MM.1S (cell line): Measurements from ENCODE around the gene TBX2.

ENCODE experiments used
- DNase-seq: peaks from one replicate; pipeline ENCODE4 v3.0.0-alpha.2; 2015
- H2AFZ ChIP-seq: fragments of 300-600 bp; sonication (generic); 2 replicates; pipeline ENCODE4 v1.6.0; 2016; ENCODE audit warnings: antibody characterized with exemption, low read length
- H3F3A ChIP-seq: fragments of 300-600 bp; sonication (generic); 2 replicates; pipeline ENCODE4 v1.6.1; 2016; ENCODE audit warnings: mild to moderate bottlenecking, antibody characterized with exemption, low read length, moderate library complexity, mixed read lengths; ENCODE audit not compliant: insufficient read depth
- H3K27ac ChIP-seq: fragments of 300-600 bp; sonication (generic); 2 replicates; pipeline ENCODE4 v1.5.1; 2016; ENCODE audit warnings: mild to moderate bottlenecking, low read length
- H3K27me3 ChIP-seq: fragments of 300-600 bp; sonication (generic); replicated peaks from 2 replicates; pipeline ENCODE4 v1.6.0; 2016; ENCODE audit warnings: low read length; ENCODE audit not compliant: insufficient read depth
- H3K36me3 ChIP-seq: fragments of 300-600 bp; sonication (generic); replicated peaks from 2 replicates; pipeline ENCODE4 v1.6.1; 2016; ENCODE audit warnings: mild to moderate bottlenecking, low read length, mixed read lengths; ENCODE audit not compliant: insufficient read depth
- H3K4me1 ChIP-seq: fragments of 300-600 bp; sonication (generic); 2 replicates; pipeline ENCODE4 v1.6.1; 2016; ENCODE audit warnings: low read length, mixed read lengths
- H3K4me2 ChIP-seq: fragments of 300-600 bp; sonication (generic); 2 replicates; pipeline ENCODE4 v1.6.0; 2016; ENCODE audit warnings: low read depth, low read length
- H3K4me3 ChIP-seq: fragments of 300-600 bp; sonication (generic); 2 replicates; pipeline ENCODE4 v1.5.1; 2016; ENCODE audit warnings: low read length, mixed read lengths
- H3K79me2 ChIP-seq: fragments of 300-600 bp; sonication (generic); 2 replicates; pipeline ENCODE4 v1.6.1; 2016; ENCODE audit warnings: mixed run types, low read length, mixed read lengths
- H3K9ac ChIP-seq: fragments of 300-600 bp; sonication (generic); 2 replicates; pipeline ENCODE4 v1.6.1; 2016; ENCODE audit warnings: low read length, mixed read lengths
- H3K9me2 ChIP-seq: fragments of 300-600 bp; sonication (generic); replicated peaks from 2 replicates; pipeline ENCODE4 v1.6.1; 2016; ENCODE audit warnings: mild to moderate bottlenecking, low read length, mixed read lengths; ENCODE audit not compliant: insufficient read depth
- H3K9me3 ChIP-seq: fragments of 300-600 bp; sonication (generic); replicated peaks from 2 replicates; pipeline ENCODE4 v1.6.1; 2016; ENCODE audit warnings: mild to moderate bottlenecking, low read length, mixed read lengths; ENCODE audit not compliant: insufficient read depth
- H4K20me1 ChIP-seq: fragments of 300-600 bp; sonication (generic); 2 replicates; pipeline ENCODE4 v1.6.1; 2016; ENCODE audit warnings: mild to moderate bottlenecking, low read length, moderate library complexity, mixed read lengths; ENCODE audit not compliant: insufficient read depth
- EZH2 ChIP-seq: fragments of 300-600 bp; sonication (generic); optimal IDR thresholded peaks from 2 replicates; pipeline ENCODE3; 2017; ENCODE audit warnings: low read depth, mild to moderate bottlenecking, antibody characterized with exemption, low read length, mixed read lengths
- EZH2phosphoT487 ChIP-seq: fragments of 300-600 bp; sonication (generic); IDR thresholded peaks from 2 replicates; pipeline ENCODE4 v1.6.1; 2018; ENCODE audit warnings: antibody characterized with exemption, low read length
- TF ChIP-seq, protein P1 (sequence below): fragments of 300-600 bp; sonication (generic); IDR thresholded peaks from 2 replicates; pipeline ENCODE4 v1.5.1; 2016; ENCODE audit warnings: antibody characterized with exemption, low read length, mixed read lengths

The TBX2 gene

DNA sequence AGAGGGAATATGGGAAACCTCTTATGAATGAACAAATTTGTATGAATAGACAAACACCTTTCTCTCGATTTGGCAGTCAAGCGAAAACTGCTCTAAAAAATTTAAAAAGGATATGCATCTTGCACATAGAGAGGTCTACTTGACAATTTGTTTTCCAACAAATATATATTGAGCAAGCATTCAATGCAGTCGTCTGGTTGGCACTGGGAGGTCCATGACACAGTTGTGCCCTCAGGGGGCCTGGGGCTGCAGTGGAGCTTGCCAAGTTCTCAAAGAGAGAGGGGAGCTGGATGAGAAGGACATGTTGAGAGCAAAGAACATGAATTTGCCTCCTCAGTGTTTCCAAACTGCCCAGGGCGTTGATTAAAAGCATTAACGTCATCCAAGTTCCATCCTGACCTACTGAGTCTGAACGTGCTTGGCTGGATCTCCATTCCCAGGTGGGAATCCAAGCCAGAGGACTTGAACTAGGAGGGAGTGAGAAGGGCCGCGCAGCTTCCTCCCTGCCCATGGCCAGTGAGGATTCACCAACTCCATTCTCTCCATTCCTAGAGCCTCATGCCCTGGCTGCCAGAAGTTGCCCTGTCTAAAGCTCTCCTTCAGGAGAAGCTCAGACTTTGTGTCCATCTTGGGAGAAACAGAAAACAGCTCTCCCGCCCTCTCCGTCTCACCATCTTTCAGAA is 24.5 kb downstream of the TBX2 start:
- Histone ChIP-seq H3K4me1 (no peaks in the 10 kb centered on the region), H3K4me2 (no peak overlapping the region), H3K9ac (no peak overlapping the region), H3F3A (no peaks in the 10 kb centered on the region), H3K4me3 (no peak overlapping the region), H3K9me3 (no peaks in the 10 kb centered on the region), H2AFZ (no peak overlapping the region), H3K27ac (no peak overlapping the region), H4K20me1 (no peaks in the 10 kb centered on the region), H3K27me3 (no peaks in the 10 kb centered on the region), H3K36me3 (no peaks in the 10 kb centered on the region), H3K79me2 (no peaks in the 10 kb centered on the region), H3K9me2 (no peaks in the 10 kb centered on the region)
- TF ChIP-seq, protein P1, sequence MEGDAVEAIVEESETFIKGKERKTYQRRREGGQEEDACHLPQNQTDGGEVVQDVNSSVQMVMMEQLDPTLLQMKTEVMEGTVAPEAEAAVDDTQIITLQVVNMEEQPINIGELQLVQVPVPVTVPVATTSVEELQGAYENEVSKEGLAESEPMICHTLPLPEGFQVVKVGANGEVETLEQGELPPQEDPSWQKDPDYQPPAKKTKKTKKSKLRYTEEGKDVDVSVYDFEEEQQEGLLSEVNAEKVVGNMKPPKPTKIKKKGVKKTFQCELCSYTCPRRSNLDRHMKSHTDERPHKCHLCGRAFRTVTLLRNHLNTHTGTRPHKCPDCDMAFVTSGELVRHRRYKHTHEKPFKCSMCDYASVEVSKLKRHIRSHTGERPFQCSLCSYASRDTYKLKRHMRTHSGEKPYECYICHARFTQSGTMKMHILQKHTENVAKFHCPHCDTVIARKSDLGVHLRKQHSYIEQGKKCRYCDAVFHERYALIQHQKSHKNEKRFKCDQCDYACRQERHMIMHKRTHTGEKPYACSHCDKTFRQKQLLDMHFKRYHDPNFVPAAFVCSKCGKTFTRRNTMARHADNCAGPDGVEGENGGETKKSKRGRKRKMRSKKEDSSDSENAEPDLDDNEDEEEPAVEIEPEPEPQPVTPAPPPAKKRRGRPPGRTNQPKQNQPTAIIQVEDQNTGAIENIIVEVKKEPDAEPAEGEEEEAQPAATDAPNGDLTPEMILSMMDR, result no peak
- TF ChIP-seq EZH2phosphoT487 (no peak), EZH2 (no peak)
- DNase-seq, result no peak

GRCh38 chr17:61425682-61426481 is 26.2 kb downstream of the TBX2 start:
- TF ChIP-seq EZH2 (no peak), EZH2phosphoT487 (no peak)
- TF ChIP-seq, protein P1, result no peak
- Histone ChIP-seq H3K79me2 (no peaks in the 10 kb centered on the region), H4K20me1 (no peaks in the 10 kb centered on the region), H3K9me2 (no peaks in the 10 kb centered on the region), H3K36me3 (no peaks in the 10 kb centered on the region), H3K4me3 (no peak overlapping the region), H3K9me3 (no peaks in the 10 kb centered on the region), H3K4me1 (no peaks in the 10 kb centered on the region), H3K9ac (no peak overlapping the region), H2AFZ (no peak overlapping the region), H3K4me2 (no peak overlapping the region), H3K27me3 (no peaks in the 10 kb centered on the region), H3F3A (no peaks in the 10 kb centered on the region), H3K27ac (no peak overlapping the region)
- no peak for DNase-seq

DNA sequence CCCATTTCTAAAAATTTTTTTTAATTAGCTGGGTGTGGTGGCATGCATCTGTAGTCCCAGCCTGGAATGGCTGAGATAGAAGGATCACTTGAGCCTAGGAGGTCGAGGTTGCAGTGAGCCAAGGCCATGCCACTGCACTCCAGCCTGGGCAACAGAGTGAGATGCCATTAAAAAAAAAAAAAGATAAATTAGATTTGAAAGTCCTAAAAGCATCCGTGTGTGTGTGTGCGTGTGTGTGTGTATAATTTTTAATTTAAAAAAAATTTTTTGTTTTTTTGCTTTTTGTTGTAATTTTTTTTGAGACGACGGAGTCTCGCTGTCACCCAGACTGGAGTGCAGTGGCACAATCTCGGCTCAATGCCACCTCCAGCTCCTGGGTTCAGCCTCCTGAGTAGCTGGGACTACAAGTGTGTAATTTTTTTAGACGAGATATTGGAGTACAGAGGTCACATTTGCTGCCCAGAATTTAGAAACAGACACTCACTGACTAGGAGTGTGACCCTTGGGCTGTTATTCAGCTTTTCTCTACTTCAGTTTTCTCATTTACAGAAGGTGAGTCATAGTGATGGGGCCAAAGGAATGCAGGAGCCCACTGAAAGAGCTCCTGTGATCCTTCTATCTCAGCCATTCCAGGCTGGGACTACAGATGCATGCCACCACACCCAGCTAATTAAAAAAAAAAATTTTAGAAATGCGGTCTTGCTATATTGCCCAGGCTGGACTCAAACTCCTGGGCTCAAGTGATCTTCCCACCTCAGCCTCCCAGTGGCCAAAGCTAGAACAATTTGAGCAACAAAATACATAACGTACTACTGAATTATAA is 27.1 kb downstream of the TBX2 start:
- Histone ChIP-seq H3K9me2 (no peaks in the 10 kb centered on the region), H3K79me2 (no peaks in the 10 kb centered on the region), H3K4me1 (no peaks in the 10 kb centered on the region), H3K36me3 (no peaks in the 10 kb centered on the region), H3F3A (no peaks in the 10 kb centered on the region), H4K20me1 (no peaks in the 10 kb centered on the region), H3K27ac (no peak overlapping the region), H3K4me3 (no peak overlapping the region), H3K4me2 (no peak overlapping the region), H3K27me3 (no peaks in the 10 kb centered on the region), H3K9me3 (no peaks in the 10 kb centered on the region), H2AFZ (no peak overlapping the region), H3K9ac (no peak overlapping the region)
- TF ChIP-seq EZH2 (no peak), EZH2phosphoT487 (no peak)
- TF ChIP-seq, protein P1, result no peak
- no peak for DNase-seq
